HL-60 (cell line): ENCODE results near the gene MYO7A.
A peak's percentile ranks its signal among the peaks of the same experiment; 100 is the strongest.

Experiments
- DNase-seq, 2 experiments: peaks; one replicate each; pipeline ENCODE4 v3.0.0-alpha.2; 2010 to 2020; ENCODE audit warnings: low read depth in 1 of 2, low spot score in 1 of 2
- H3K27ac ChIP-seq: fragments of 250-450 bp; sonication (Bioruptor Pico); replicated peaks from 2 replicates; pipeline ENCODE4 v1.5.1; 2020; ENCODE audit warnings: mild to moderate bottlenecking, moderate library complexity
- H3K27me3 ChIP-seq: fragments of 250-450 bp; sonication (Bioruptor Pico); 2 replicates; pipeline ENCODE4 v1.5.1; 2021; ENCODE audit warnings: mild to moderate bottlenecking, moderate library complexity; ENCODE audit not compliant: insufficient read depth, poor library complexity, severe bottlenecking
- H3K4me3 ChIP-seq: replicated peaks from 2 replicates; pipeline ENCODE4 v1.5.1; 2011; ENCODE audit warnings: mild to moderate bottlenecking, control low read depth, low read length; ENCODE audit not compliant: insufficient read depth
- GABPA ChIP-seq: IDR thresholded peaks from 2 replicates; pipeline ENCODE4 v1.6.1; 2012; ENCODE audit warnings: low read depth
- POLR2AphosphoS5 ChIP-seq: IDR thresholded peaks from 2 replicates; pipeline ENCODE4 v1.6.1; 2012; ENCODE audit warnings: low read depth
- SPI1 ChIP-seq: IDR thresholded peaks from 2 replicates; pipeline ENCODE4 v1.6.1; 2012; ENCODE audit warnings: low read depth, mild to moderate bottlenecking, borderline replicate concordance
- TF ChIP-seq, protein P1 (sequence below): IDR thresholded peaks from one replicate; pipeline ENCODE4 v1.5.1; 2011; ENCODE audit warnings: low read length, control low read depth, inconsistent platforms; ENCODE audit not compliant: insufficient read depth
- TF ChIP-seq, protein P2 (sequence below): IDR thresholded peaks from 2 replicates; pipeline ENCODE4 v1.6.1; 2012; ENCODE audit warnings: low read depth; ENCODE audit not compliant: insufficient replicate concordance

The MYO7A gene

DNA sequence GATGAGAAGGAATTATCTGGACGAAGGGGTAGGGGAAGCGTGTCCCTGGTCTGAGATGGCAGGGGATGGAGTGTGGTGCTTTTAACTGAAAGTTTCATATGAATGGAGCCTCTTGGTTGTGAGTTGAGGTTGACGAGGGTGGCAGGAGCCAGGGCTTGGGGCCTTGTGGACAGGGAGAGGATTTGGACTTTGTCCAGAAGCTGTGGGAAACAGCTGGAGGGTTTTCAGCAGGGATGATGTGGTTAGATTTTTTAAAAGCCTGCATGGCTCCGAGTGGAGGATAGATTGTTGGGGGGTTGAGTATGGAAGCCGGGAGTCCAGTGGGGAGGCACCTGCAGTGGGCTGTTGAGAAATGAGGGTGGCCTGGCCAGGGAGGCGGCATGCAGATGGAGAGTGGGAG lies 24.8 kb downstream of the MYO7A start:
- H3K4me3 ChIP-seq = no peak overlapping the region
- H3K27ac ChIP-seq = peak overlapping the region; percentile 53
- DNase-seq = no peak
- TF ChIP-seq GABPA = no peak
- TF ChIP-seq SPI1 = no peak
- TF ChIP-seq, protein P1, sequence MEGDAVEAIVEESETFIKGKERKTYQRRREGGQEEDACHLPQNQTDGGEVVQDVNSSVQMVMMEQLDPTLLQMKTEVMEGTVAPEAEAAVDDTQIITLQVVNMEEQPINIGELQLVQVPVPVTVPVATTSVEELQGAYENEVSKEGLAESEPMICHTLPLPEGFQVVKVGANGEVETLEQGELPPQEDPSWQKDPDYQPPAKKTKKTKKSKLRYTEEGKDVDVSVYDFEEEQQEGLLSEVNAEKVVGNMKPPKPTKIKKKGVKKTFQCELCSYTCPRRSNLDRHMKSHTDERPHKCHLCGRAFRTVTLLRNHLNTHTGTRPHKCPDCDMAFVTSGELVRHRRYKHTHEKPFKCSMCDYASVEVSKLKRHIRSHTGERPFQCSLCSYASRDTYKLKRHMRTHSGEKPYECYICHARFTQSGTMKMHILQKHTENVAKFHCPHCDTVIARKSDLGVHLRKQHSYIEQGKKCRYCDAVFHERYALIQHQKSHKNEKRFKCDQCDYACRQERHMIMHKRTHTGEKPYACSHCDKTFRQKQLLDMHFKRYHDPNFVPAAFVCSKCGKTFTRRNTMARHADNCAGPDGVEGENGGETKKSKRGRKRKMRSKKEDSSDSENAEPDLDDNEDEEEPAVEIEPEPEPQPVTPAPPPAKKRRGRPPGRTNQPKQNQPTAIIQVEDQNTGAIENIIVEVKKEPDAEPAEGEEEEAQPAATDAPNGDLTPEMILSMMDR = no peak
- TF ChIP-seq, protein P2, sequence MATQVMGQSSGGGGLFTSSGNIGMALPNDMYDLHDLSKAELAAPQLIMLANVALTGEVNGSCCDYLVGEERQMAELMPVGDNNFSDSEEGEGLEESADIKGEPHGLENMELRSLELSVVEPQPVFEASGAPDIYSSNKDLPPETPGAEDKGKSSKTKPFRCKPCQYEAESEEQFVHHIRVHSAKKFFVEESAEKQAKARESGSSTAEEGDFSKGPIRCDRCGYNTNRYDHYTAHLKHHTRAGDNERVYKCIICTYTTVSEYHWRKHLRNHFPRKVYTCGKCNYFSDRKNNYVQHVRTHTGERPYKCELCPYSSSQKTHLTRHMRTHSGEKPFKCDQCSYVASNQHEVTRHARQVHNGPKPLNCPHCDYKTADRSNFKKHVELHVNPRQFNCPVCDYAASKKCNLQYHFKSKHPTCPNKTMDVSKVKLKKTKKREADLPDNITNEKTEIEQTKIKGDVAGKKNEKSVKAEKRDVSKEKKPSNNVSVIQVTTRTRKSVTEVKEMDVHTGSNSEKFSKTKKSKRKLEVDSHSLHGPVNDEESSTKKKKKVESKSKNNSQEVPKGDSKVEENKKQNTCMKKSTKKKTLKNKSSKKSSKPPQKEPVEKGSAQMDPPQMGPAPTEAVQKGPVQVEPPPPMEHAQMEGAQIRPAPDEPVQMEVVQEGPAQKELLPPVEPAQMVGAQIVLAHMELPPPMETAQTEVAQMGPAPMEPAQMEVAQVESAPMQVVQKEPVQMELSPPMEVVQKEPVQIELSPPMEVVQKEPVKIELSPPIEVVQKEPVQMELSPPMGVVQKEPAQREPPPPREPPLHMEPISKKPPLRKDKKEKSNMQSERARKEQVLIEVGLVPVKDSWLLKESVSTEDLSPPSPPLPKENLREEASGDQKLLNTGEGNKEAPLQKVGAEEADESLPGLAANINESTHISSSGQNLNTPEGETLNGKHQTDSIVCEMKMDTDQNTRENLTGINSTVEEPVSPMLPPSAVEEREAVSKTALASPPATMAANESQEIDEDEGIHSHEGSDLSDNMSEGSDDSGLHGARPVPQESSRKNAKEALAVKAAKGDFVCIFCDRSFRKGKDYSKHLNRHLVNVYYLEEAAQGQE = no peak
- no peak for TF ChIP-seq POLR2AphosphoS5
- H3K27me3 ChIP-seq = no peaks in the 10 kb centered on the region

DNA sequence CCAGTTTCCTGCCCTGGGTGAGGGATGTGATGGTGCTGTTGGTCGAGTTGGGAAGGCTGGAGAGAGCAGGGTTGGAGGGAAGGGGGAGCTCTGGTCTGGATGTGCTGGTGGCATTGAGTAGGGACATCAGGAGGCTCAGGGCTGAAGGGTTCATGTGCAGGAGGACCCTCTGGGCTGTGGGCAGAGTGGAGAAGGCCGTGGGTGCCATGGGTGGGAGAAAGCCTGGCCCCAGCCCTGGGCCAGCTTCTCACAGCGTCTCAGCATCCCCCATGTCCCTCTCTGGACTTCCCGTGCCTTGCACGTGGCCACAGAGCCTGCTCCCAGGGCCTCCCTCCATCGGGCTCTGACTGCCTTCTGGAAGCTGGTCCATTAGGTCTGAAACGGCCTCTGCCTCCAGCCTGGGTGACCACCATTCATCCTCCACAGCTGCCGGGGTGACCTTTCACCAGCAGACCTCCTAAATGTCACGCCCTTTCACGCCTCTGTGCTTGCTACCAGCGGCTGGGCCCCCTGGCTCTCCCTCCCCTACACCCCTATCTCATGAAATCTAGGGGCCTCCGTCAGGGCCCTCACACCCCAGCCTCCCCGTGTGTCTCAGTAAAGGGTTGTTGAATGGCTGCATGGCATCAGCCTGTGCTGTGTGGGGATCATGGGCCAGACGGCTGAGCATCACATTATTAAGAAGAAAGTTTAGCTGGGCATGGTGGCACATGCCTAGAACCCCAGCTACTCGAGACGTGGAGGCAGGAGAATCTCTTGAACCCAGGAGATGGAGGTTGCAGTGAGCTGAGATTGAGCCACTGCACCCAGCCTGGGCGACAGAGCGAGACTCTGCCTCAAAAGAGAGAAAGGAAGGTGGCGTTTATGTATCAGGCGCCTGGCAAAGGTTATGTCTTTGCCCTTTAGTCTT lies 25.5 kb downstream of the MYO7A start:
- H3K27me3 ChIP-seq = no peaks in the 10 kb centered on the region
- no peak overlapping the region for H3K4me3 ChIP-seq
- DNase-seq = no peak
- no peak for TF ChIP-seq GABPA
- TF ChIP-seq, protein P2 = no peak
- TF ChIP-seq, protein P1 = no peak
- no peak for TF ChIP-seq SPI1
- TF ChIP-seq POLR2AphosphoS5 = no peak
- no peak overlapping the region for H3K27ac ChIP-seq

DNA sequence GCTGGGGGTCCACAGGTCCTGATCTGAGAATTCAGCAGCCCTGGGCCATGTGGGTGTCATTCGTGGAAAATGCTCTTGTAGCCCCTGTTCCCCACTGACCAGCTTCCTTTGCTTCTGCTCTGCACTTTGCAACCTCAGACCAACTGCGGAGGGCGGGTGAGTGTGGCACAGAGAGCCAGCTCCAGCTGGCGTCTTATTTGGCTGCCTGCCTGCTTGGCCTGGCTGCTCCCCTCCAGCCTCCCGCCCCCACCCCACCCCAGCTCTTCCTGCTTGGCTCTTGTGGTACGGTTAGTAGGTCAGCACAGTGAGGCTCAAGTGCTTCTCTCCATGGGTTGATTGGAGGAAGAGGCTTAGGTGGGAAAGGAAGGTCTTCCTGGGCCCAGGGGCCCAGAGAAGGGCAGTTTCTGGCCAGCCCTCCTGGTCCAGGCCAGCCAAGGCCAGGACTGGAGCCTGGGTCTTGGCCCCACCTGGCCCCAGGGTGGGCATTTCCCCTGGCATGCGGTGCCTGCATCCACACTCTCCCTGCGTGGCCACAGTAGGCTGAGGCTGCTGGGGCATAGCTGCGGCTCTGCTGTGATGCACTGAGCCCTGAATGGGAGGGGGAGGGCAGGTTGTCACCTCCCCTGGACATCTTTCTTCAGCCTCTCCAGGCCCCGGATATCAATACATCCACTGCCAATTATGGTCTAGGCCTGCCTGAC lies 26.5 kb downstream of the MYO7A start:
- DNase-seq = peak; percentile 30 to 78
- Histone ChIP-seq H3K4me3 (no peak overlapping the region), H3K27me3 (no peaks in the 10 kb centered on the region), H3K27ac (no peak overlapping the region; the same call in 1 of the 2 replicates)
- TF ChIP-seq, protein P1 = no peak
- TF ChIP-seq SPI1 (no peak), POLR2AphosphoS5 (0 out of 2 replicates have a peak, but pooled peaks have one; percentile 27)
